HG03520 (cell line): Measurements from ENCODE around the gene ZNF687.
A peak's percentile ranks its signal among the peaks of the same experiment; 100 is the strongest.

Experiments used
- ATAC-seq: cut with Tn5 transposase; IDR thresholded peaks from one replicate; pipeline ENCODE4 v1.9.1; 2021; ENCODE audit warnings: mild to moderate bottlenecking, moderate library complexity; ENCODE audit not compliant: unreplicated experiment

Gene ZNF687, protein sequence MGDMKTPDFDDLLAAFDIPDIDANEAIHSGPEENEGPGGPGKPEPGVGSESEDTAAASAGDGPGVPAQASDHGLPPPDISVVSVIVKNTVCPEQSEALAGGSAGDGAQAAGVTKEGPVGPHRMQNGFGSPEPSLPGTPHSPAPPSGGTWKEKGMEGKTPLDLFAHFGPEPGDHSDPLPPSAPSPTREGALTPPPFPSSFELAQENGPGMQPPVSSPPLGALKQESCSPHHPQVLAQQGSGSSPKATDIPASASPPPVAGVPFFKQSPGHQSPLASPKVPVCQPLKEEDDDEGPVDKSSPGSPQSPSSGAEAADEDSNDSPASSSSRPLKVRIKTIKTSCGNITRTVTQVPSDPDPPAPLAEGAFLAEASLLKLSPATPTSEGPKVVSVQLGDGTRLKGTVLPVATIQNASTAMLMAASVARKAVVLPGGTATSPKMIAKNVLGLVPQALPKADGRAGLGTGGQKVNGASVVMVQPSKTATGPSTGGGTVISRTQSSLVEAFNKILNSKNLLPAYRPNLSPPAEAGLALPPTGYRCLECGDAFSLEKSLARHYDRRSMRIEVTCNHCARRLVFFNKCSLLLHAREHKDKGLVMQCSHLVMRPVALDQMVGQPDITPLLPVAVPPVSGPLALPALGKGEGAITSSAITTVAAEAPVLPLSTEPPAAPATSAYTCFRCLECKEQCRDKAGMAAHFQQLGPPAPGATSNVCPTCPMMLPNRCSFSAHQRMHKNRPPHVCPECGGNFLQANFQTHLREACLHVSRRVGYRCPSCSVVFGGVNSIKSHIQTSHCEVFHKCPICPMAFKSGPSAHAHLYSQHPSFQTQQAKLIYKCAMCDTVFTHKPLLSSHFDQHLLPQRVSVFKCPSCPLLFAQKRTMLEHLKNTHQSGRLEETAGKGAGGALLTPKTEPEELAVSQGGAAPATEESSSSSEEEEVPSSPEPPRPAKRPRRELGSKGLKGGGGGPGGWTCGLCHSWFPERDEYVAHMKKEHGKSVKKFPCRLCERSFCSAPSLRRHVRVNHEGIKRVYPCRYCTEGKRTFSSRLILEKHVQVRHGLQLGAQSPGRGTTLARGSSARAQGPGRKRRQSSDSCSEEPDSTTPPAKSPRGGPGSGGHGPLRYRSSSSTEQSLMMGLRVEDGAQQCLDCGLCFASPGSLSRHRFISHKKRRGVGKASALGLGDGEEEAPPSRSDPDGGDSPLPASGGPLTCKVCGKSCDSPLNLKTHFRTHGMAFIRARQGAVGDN

DNA sequence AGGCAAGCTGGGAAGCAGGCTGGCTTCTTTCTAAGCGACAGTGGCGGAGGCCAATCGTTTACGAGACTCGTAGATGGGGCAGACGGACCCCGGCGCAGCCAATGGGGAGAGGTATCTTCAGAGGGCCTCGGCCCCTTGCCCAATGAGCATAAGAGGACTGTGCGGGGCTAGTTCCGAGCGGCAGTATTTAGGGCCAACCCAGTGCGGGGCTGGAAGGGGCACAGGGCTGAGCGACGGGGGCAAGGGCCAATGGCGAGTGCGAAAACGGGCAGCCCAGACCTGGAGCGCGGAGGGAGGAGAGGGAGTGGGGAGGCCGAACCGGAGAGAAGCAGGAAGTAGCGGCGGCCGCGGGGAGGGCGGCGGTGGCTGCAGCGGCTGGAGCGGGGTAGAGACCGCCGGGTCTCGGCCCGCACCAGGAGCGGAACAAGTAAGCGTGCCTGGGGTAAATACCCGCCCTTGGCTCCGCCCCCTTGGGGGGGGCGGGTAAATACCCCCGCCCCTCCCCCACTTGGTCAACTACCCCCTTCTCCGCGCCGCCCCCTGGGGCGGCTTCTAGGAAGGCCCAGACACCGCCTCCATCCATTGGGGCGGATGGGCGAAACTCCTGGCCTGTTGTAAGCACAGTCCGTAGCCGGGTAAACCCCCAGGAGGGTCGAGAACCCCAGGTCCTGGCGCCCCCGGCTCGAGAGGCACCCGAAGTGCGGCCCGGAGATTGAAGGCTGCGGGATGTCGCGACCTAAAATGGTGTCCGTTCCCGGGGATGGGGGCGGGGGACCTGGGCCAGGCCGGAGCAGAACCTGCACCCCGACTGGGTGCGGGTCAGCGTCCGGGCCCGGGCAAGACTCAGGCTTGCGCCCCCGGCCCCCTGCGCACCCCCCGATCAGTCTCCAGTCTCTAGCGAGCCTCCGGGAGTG, at the start of gene ZNF687:
TSS of gene ZNF687 (plus strand) at position 331 of the 914 bp plus-strand sequence. CDS start 3,993 bp downstream, outside the sequence.
- ATAC-seq = peak; percentile 79

DNA sequence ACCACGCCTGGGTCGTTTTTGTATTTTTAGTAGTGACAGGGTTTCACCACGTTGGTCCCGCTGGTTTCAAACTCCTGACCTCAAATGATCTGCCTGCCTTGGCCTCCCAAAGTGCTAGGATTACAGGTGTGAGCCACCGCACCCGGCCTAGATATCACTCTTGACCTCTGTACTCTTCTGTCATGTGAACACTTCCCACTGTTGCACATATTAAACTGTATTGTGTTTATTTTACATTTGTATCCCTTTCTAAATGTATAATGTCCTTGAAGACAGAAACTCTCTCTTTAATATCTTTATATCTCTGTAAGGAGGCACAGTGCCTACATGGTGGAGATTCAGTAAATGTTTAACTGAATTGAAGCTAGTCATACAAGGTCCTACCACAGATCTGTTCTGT, 46.9 kb upstream of the ZNF687 start:
- no peak for ATAC-seq

DNA sequence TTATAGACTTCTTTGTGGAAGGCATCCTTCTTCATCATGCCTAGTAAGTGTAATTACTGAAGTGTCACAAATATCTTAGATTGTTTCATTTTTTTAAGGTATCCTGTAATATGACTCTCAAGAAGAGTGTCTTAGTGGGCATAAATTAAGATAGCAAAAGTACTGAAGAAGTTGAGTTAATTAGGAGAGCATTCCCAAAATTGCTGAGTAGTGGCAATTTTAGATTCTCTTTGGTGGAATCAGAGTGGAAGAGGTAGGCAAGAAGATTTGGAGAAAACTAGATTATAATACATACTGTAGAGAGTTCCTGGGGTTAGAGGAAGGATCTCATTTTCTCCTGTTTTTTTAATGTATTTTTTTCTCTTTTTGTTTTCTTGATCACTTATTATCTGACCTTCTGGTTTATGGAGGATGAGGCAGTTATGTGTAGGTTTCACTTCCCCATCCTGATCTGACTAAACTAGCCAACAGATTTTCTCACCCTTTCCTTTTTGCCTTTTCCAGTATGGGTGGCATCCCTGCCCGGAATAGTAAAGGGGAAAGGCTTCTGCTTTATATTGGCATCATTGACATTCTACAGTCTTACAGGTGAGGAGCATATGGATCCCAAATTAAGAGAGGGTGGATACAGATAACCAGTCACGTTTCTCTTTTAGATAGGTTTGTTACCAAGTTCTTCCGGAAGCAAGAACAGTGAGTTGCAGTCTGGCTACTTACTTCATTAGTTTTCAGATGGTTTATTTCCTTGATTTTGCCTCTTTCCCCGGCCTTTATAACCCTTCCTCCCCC, 44.2 kb upstream of the ZNF687 start:
- ATAC-seq = no peak

DNA sequence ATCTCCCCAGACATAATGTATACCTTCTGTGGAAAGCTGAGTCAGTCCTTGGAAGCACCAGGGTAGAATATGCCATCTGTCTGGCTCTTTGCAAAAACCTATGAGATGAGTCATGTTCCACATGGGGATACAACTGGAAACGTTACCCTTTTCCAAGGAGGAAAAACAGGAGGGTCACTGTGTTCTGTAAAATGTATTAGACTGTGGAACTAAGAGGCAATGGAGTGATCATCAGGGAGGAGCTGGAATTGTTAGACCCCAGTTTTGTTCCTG, 43.7 kb upstream of the ZNF687 start:
- ATAC-seq = no peak

DNA sequence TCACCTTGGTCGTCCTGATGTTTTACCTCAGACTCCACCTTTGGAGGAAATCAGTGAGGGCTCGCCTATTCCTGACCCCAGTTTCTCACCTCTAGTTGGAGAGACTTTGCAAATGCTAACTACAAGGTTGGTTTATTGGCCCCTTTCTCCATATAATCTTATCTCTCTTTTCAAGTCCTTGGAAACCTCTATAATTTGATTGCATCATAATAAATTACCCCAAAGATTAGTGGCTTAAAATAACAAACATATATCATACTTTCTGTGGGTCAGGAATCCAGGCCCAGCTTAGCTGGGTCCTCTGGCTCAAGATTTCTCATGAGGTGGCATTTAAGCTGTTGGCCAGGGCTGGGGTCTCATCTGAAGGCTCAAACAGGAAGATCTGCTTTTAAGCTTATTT, 39.7 kb upstream of the ZNF687 start:
- ATAC-seq = no peak

DNA sequence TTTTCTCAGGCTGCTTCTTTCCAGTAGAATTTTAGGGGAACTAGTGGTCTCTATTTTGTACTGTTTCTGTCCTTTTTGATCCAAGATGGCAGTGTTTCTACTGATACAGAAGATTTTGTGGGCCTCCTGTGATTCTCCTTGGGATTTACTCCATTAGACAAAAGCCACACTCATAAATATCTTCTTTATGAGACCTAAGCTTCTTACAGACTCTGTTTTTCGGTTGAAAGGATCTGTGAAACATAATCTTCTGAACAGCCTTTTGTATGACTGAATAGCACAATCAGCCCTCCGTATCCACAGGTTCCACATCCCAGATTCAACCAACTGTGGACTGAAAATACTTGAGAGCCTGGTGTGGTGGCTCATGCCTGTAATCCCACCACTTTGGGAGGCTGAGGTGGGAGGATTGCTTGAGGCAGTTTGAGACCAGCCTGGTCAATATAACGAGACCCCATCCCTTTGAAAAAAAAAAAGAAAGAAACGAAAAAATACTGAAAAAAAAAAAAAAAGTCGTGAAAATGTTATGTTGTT, 38.3 kb upstream of the ZNF687 start:
- ATAC-seq = no peak

DNA sequence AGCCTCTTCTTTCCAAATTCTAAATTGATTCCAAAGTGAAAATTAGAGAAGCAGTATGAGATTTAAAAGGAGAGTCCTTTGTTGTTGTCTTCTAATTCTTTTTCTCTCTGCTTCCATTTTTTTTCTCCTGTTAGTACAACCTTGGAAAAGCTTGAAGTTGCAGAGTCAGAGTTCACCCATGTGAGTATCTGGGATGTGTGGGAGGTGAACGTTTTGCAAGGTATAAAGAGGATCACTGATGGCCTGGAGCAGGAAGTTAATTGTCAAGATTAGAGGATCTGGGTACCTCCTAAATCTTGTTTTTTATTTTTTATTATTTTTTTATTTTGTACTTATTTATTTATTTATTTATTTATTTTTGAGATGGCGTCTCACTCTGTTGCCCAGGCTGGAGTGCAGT, 35.3 kb upstream of the ZNF687 start:
- ATAC-seq = no peak

DNA sequence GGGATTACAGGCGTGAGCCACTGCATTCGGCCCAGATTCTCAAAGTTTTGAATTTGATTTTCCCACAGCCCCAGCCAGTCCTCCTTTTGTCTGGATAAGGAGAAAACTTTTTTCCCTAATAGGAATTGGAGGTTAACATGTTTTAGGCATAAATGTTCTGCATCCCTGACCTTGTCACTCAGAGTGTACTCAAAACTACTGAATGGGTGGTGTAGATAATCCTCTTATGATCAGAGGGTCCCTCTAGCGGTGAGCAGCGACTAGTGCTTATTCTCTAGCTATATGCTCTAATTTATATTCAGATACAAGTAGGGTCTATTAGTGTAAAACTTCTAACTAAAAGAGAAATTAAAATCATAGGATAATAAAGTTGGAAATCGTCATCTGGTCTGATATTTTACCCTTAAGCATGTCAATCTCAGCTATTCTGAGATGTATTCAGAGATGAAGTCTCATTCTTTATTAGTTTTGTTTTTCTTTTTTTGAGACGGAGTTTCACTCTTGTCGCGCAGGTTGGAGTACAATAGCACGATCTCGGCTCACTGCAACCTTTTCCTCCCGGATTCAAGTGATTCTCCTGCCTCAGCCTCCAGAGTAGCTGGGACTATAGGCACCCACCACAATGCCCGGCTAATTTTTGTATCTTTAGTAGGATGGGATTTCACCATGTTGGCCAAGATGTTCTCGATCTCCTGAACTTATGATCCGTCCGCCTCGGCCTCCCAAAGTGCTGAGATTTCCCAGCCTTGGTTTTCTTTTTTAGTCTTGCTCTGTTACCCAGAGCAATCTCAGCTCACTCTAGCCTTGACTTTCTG, 30.2 kb upstream of the ZNF687 start:
- no peak for ATAC-seq

DNA sequence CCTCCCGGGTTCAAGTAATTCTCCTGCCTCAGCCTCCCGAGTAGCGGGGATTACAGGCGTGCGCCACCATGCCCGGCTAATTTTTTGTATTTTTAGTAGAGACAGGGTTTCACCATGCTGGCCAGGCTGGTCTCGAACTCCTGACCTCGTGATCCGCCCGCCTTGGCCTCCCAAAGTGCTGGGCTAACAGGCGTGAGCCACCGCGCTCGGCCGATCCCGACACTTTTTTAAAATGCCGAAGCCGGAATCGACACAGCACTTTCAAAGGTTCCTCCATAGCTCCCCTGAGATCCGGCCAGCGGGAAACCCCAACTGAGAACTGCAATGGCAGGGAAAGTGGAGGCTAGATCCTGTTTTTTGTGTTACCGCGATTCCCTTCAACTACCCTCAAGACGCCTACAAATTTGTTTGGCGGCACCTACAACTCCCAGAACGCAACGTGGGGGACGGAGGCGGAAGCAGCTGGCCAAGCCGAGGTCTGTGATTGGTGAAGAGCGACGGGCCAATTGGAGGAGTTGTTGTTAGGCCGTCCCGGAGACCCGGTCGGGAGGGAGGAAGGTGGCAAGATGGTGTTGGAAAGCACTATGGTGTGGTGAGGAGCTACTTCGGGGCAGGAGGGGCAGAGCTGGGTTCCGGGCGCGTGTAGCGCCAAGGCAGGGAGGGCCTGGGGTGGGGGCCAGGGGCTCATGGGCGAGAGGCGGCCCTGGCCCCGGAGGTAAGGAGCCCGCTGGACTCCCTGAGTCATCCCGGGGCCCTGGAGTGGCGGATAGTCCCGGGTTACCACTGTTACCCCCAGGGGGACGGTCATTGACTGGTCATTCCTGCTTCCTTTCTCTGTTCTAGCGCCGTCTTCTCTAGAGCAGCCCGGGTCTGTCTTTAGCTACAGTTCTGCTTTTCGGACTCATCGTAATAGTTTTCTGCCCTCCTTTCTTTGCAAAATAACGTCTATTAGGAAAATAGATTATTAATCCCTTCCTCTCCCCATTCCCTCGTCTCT, 27.6 kb upstream of the ZNF687 start, which contains the start of gene PSMD4:
TSS of gene PSMD4 (plus strand) at position 518 of the 997 bp plus-strand sequence. CDS start at position 567, 49 bp downstream.
- ATAC-seq = peak; percentile 85

DNA sequence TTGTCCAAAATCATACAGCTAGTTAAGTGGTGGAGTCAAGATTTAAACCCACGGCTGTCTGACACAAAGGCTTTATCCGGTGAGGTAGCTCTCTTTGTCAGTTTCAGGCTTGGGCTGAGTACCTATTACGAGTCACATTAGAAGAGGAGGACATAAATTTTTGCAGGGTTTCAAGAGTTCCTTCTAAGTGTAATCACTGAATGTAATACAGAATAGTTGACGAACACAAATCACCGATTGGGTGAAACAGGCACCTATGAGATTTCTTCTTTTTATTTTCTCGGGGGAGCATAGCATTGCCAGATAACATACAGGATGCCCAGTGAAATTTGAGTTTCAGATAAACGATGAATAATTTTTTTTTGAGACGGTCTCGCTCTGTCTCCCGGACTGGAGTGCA, 26.7 kb upstream of the ZNF687 start:
- no peak for ATAC-seq

DNA sequence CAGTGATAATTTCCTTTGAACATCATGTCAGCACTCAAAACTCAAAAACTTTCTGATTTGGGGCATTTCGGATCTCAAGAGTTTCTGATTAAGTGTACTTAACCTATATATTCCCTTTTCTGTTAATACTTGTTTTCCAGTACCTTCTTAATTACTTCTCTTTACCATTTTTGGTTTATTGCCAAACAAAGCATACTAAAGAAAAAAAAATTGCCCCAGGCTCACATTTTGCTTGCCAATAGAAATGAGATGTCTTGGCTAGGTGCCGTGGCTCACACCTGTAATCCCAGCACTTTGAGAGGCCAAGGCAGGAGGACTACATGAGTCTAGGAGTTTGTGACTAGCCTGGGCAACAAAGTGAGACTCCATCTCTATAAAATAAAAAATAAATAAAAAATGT, 22.7 kb upstream of the ZNF687 start:
- ATAC-seq = no peak

DNA sequence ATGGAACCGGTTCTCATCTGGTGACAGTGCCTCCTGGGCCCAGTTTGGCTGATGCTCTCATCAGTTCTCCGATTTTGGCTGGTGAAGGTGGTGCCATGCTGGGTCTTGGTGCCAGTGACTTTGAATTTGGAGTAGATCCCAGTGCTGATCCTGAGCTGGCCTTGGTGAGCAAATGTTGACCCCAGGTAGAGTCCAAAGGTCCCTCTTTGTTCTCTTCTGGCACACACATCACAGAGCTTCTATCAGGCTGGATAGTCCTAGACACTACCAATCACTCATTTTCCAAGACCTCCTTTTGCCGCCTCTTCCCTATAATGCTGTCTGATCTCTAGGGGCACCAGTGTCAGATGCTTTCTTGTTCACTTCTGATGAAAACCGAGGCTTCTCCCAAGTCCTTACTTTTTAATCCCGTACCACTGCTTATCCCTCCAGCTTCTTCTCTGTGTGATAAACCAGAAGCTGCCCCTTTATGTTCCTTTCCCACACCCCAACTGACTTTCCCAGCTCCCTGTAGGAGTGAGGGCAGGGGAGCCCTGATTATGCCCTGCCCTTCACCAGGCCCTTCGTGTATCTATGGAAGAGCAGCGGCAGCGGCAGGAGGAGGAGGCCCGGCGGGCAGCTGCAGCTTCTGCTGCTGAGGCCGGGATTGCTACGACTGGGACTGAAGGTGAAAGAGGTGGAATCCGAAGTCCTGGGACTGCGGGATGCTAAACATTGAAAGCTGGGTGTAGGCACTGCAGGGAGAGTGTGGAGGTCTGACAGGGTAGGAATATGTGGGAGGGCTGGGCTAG, 16.5 kb upstream of the ZNF687 start:
- no peak for ATAC-seq

DNA sequence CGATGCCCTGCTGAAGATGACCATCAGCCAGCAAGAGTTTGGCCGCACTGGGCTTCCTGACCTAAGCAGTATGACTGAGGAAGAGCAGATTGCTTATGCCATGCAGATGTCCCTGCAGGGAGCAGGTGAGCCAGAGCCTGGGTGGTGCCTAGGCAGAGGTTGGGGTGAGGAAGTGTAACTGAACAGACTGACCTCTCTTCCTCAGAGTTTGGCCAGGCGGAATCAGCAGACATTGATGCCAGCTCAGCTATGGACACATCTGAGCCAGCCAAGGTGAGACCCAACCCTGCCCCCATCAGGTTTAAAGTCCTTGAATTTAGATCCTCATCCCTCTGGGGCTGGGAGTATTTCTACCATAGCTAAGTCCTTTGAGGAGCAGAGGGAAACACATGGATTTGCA, 15.8 kb upstream of the ZNF687 start:
- no peak for ATAC-seq

DNA sequence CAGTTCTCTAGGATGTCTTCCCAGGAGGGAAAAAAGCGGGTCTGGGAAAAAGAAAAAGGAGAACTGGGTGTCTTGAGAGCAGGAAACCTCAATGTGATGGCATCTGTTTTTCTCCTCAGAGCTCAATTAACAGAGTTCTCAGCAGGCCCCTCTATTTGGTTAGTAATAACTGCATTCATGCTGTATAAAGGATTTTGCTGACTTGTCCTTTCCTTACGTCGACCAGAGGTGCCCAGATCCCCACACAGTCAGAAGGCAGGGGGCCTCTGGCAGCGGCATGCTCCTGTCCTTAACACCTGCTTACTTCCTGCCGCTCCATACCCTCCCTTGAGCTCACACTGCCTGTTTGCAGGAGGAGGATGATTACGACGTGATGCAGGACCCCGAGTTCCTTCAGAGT, 15.3 kb upstream of the ZNF687 start:
- no peak for ATAC-seq

DNA sequence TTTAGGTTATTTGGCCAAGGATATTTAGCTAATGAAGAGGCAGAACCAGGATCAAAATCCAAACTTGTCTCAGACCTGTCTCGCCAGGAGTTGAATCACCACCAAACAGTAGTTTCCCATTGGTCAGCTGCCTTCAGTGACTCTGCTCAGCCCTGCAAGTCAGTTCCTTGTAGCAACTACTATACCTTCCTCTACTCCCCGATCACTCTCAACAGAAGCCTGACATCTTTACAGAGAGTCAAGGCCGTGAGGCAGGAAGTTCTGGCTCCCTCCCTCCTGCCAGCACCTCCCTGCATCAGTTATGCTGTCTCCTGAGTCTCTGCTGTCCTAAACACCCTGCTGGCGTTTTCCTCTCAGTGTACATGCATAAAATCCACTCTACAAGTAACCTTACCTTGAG, 14.3 kb upstream of the ZNF687 start:
- ATAC-seq = no peak

DNA sequence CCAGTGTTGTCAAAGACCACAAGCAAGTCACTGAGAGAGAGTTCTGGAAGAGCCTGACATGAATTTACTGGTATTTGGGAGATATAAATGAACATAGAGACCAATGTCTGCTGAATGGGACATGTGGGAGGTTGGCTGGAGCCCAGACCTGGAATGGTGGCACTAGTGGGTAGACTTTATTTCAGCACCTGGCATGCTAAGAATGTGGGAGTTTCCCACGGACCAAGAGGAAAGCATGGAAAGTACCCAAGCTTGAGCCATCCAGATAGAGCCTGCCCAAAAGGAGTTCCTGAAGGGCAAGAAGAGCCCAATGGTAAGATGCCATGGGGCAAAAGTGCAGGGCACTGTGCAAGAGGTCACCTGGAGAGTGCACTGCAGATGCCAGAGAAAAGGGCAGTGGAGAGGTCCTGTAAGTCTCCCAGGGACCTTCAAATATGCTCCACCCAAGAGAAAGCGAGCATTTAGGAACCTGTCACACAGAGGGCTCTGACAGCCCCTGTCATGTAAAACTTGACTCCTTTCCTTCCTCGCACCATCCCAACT, 8.1 kb upstream of the ZNF687 start:
- ATAC-seq = no peak
